Esophagus squamous epithelium (tissue), 4 donors: ENCODE measurements around the gene LRRC4C.

Experiments used
- CTCF ChIP-seq, 6 experiments: fragments of 450-650 bp in 4 of 6; fragments of 200-600 bp in 2 of 6; sonication (generic) in 2 of 6; IDR thresholded peaks; one replicate each; pipeline ENCODE4 v1.5.1; 2016 to 2019; ENCODE audit warnings: antibody characterized with exemption in 6 of 6, mild to moderate bottlenecking in 4 of 6, moderate library complexity in 4 of 6
- POLR2A ChIP-seq, 4 donors: fragments of 450-650 bp; IDR thresholded peaks; one replicate each; pipeline ENCODE4 v1.6.1; 2017; ENCODE audit warnings: antibody characterized with exemption in 4 of 4, mild to moderate bottlenecking in 4 of 4, moderate library complexity in 3 of 4

- TF ChIP-seq POLR2A (IDR thresholded peaks at IDR 0.05) (no peak), CTCF (IDR thresholded peaks at IDR 0.05) (no peak)
These were observed 839.8 kb downstream of the LRRC4C start for GRCh38 chr11:40619654-40620053.
